A549 (cell line): Measurements from ENCODE around the gene HNRNPK. TPM values are rescaled to one million over a fixed set of nuclear protein-coding genes. Genes with fewer than 3 reads are reported as not detected.

Experiments used
- ATAC-seq, 2 experiments: fragments of 200-7000 bp in 1 of 2; fragments of >200 bp in 1 of 2; cut with Nextera tagmentation in 1 of 2; cut with Tn5 transposase in 1 of 2; 3 replicates each; pipeline versions ENCODE4 v1.8.0 to v1.9.1; 2018 to 2020; ENCODE audit warnings: mild to moderate bottlenecking in 1 of 2, moderate library complexity in 1 of 2
- CTCF ChIA-PET: fragments of 300-600 bp; sonication (Branson Sonifier 250); formaldehyde crosslinking; extraction: SDS; loops from one replicate; lab custom pipeline; 2021; ENCODE audit warnings: antibody characterized with exemption, inconsistent platforms; lab: Yijun Ruan, JAX
- POLR2A ChIA-PET: fragments of 350-600 bp; formaldehyde crosslinking; extraction: SDS; loops from one replicate; lab custom pipeline; 2021; ENCODE audit warnings: antibody characterized with exemption, inconsistent platforms; lab: Yijun Ruan, JAX
- DNase-seq, 2 experiments: peaks; one replicate each; pipeline versions ENCODE4 v3.0.0 to v3.0.0-alpha.2; 2011 to 2016; ENCODE audit warnings: low read depth in 1 of 2, low spot score in 1 of 2
- FAIRE-seq: peaks from 2 replicates; lab custom pipeline; 2011; peaks lifted over from hg19 to GRCh38; lab: Jason Lieb, UNC
- H3K27ac ChIP-seq, 2 experiments: fragments of >200 bp; sonication (Bioruptor Twin); formaldehyde crosslinking; 3 replicates each; pipeline ENCODE4 v1.5.1; 2016 to 2017
- H3K4me1 ChIP-seq: fragments of >200 bp; sonication (Bioruptor Twin); formaldehyde crosslinking; 3 replicates; pipeline ENCODE4 v1.6.1; 2016
- H3K4me2 ChIP-seq: fragments of >200 bp; sonication (Bioruptor Twin); formaldehyde crosslinking; 3 replicates; pipeline ENCODE4 v1.6.1; 2016
- H3K4me3 ChIP-seq: fragments of >200 bp; sonication (Bioruptor Twin); formaldehyde crosslinking; 3 replicates; pipeline ENCODE4 v1.5.1; 2016
- H3K9me3 ChIP-seq: fragments of >200 bp; sonication (Bioruptor Twin); formaldehyde crosslinking; 3 replicates; pipeline ENCODE4 v1.6.1; 2016
- BHLHE40 ChIP-seq: IDR thresholded peaks from 2 replicates; pipeline ENCODE4 v1.6.1; 2012; ENCODE audit warnings: low read depth, low read length, inconsistent platforms
- CEBPB ChIP-seq, 2 experiments: fragments of >200 bp in 1 of 2; sonication (Bioruptor Twin) in 1 of 2; formaldehyde crosslinking in 1 of 2; IDR thresholded peaks; 2 replicates each; pipeline ENCODE4 v1.6.1; 2012 to 2016
- CHD2 ChIP-seq: fragments of 150-350 bp; IDR thresholded peaks from 2 replicates; pipeline ENCODE4 v1.6.1; 2014; ENCODE audit warnings: low read length; ENCODE audit not compliant: partially characterized antibody
- CTCF ChIP-seq: fragments of >200 bp; sonication (Bioruptor Twin); formaldehyde crosslinking; IDR thresholded peaks from 3 replicates; pipeline ENCODE4 v1.5.1; 2016
- EHF ChIP-seq: fragments of 250-450 bp; sonication (Bioruptor Pico); IDR thresholded peaks from 2 replicates; pipeline ENCODE4 v1.5.0; 2020; ENCODE audit warnings: mild to moderate bottlenecking
- EP300 ChIP-seq, 2 experiments: fragments of >200 bp; sonication (Bioruptor Twin); formaldehyde crosslinking; IDR thresholded peaks; 2 replicates in 1 of 2; 3 replicates in 1 of 2; pipeline ENCODE4 v1.6.1; 2016 to 2017
- ESRRA ChIP-seq: fragments of 150-350 bp; IDR thresholded peaks from 2 replicates; pipeline ENCODE4 v1.6.1; 2014; ENCODE audit warnings: mild to moderate bottlenecking, low read length, borderline replicate concordance
- FOSL2 ChIP-seq, 2 experiments: fragments of 450-650 bp in 1 of 2; fragments of >200 bp in 1 of 2; sonication (Bioruptor Twin) in 1 of 2; formaldehyde crosslinking; IDR thresholded peaks; 2 replicates each; pipeline versions ENCODE4 v1.5.0 to v1.6.1; 2016 to 2020; ENCODE audit warnings: mild to moderate bottlenecking in 1 of 2, moderate library complexity in 1 of 2
- HDAC2 ChIP-seq: fragments of 200-600 bp; sonication (generic); IDR thresholded peaks from 2 replicates; pipeline ENCODE4 v1.6.1; 2016
- HES2 ChIP-seq: fragments of >200 bp; sonication (Bioruptor Twin); formaldehyde crosslinking; IDR thresholded peaks from 2 replicates; pipeline ENCODE4 v1.6.1; 2016
- HEYL ChIP-seq: fragments of 250-450 bp; sonication (Bioruptor Pico); IDR thresholded peaks from 2 replicates; pipeline ENCODE4 v1.8.0; 2021; ENCODE audit warnings: mild to moderate bottlenecking, moderate library complexity
- HMGXB4 ChIP-seq: fragments of 250-450 bp; sonication (Bioruptor Pico); IDR thresholded peaks from 2 replicates; pipeline ENCODE4 v1.5.0; 2021; ENCODE audit warnings: mild to moderate bottlenecking, moderate library complexity, borderline replicate concordance
- HOXA7 ChIP-seq: fragments of 250-450 bp; sonication (Bioruptor Pico); IDR thresholded peaks from 2 replicates; pipeline ENCODE4 v1.5.0; 2020; ENCODE audit warnings: mild to moderate bottlenecking, moderate library complexity
- JUNB ChIP-seq: fragments of >200 bp; sonication (Bioruptor Twin); formaldehyde crosslinking; IDR thresholded peaks from 2 replicates; pipeline ENCODE4 v1.6.1; 2016
- KDM5A ChIP-seq: fragments of 200-600 bp; sonication (generic); IDR thresholded peaks from 2 replicates; pipeline ENCODE4 v1.6.1; 2016; ENCODE audit warnings: antibody characterized with exemption, mild to moderate bottlenecking
- MAX ChIP-seq: IDR thresholded peaks from 2 replicates; pipeline ENCODE4 v1.6.1; 2012
- MAZ ChIP-seq: fragments of 150-350 bp; IDR thresholded peaks from 2 replicates; pipeline ENCODE4 v1.6.1; 2014; ENCODE audit warnings: antibody characterized with exemption, low read depth, low read length, borderline replicate concordance
- PBX3 ChIP-seq: IDR thresholded peaks from 2 replicates; pipeline ENCODE4 v1.6.1; 2012
- POLR2A ChIP-seq: IDR thresholded peaks from 2 replicates; pipeline ENCODE4 v1.6.1; 2012; ENCODE audit warnings: mild to moderate bottlenecking, low read length
- RCOR1 ChIP-seq: fragments of 150-350 bp; IDR thresholded peaks from 2 replicates; pipeline ENCODE4 v1.6.1; 2014; ENCODE audit warnings: antibody characterized with exemption, low read length, low read depth
- REST ChIP-seq: fragments of 200-600 bp; sonication (generic); IDR thresholded peaks from 2 replicates; pipeline ENCODE4 v1.6.1; 2016; ENCODE audit warnings: antibody characterized with exemption, mild to moderate bottlenecking, moderate library complexity
- RNF2 ChIP-seq: fragments of 200-600 bp; sonication (generic); IDR thresholded peaks from 2 replicates; pipeline ENCODE4 v1.6.1; 2016; ENCODE audit warnings: low read depth, mild to moderate bottlenecking, antibody characterized with exemption, moderate library complexity, borderline replicate concordance
- TP53 ChIP-seq: fragments of 250-450 bp; sonication (Bioruptor Pico); IDR thresholded peaks from 2 replicates; pipeline ENCODE4 v1.5.0; 2021; ENCODE audit warnings: mild to moderate bottlenecking, moderate library complexity
- WGBS: methylation state at CpG from one replicate; pipeline ENCODE4 v1.1.6; 2017; ENCODE audit errors: missing lambda C conversion rate; 5-methylcytosine and 5-hydroxymethylcytosine counted together
- polyA plus RNA-seq, 4 experiments: library from polyadenylated mRNA; depleted of rRNA in 3 of 4; stranded (reverse); fragments of >200 nt; fragmentation: RNase III in 1 of 4; extraction: RNeasy Plus Mini Kit Qiagen cat#74134 plus additional on column Dnase treatment in 1 of 4; gene quantifications; 2 replicates in 3 of 4; 3 replicates in 1 of 4; pipeline ENCODE4 v1.2.3, GENCODE V29; 2011 to 2017

The HNRNPK gene
- polyA plus RNA-seq, 2 of the 4 experiments (the other 2 are of a cell fraction): 682 to 699 TPM

GRCh38 chr9:84003246-84003645 is 23.2 kb upstream of the HNRNPK start:
- POLR2A ChIA-PET: no interaction called here
- Histone ChIP-seq H3K4me1 (no peaks in the 10 kb centered on the region), H3K9me3 (peaks cover 3% of the 10 kb centered on the region; the same call in 1 of the 3 replicates), H3K27ac (no peak overlapping the region), H3K4me3 (no peak overlapping the region), H3K4me2 (no peak overlapping the region)
- CTCF ChIA-PET: interaction anchor here (1.1 to 1.4 kb wide), 2 partner anchors 181 to 258 kb away, joined by 3 read pairs; no protein-coding TSS in a partner anchor
- WGBS: 90% methylated on average over 3 of the region's 3 CpGs
- ATAC-seq (no peak), FAIRE-seq (no peak), DNase-seq (no peak)
- TF ChIP-seq FOSL2 (IDR thresholded peaks at IDR 0.05): no peak
- TF ChIP-seq FOSL2 (CRISPR knock-in tag; IDR thresholded peaks at IDR 0.05): peak; percentile 50
- TF ChIP-seq EP300 (IDR thresholded peaks at IDR 0.05): no peak

GRCh38 chr9:84002344-84002743 is 22.3 kb upstream of the HNRNPK start:
- no peak overlapping the region for H3K4me3 ChIP-seq
- H3K27ac ChIP-seq: no peak overlapping the region
- TF ChIP-seq RCOR1 (no peak), CHD2 (no peak), EP300 (IDR thresholded peaks at IDR 0.05) (no peak), RNF2 (no peak), HEYL (no peak), HES2 (no peak), MAX (no peak), ESRRA (no peak), MAZ (no peak), JUNB (no peak), PBX3 (no peak), POLR2A (no peak)
- TF ChIP-seq, all 56 proteins: peak for 0
- Histone ChIP-seq H3K9me3 (peaks cover 1% of the 10 kb centered on the region; the same call in 1 of the 3 replicates), H3K4me1 (no peaks in the 10 kb centered on the region), H3K4me2 (no peak overlapping the region)
- ATAC-seq: no peak
- FAIRE-seq: no peak
- ChIA-PET CTCF (interaction anchor here (0.6 to 2.0 kb wide), 3 partner anchors 171 to 395 kb away, joined by 3 to 5 read pairs (median 3); no protein-coding TSS in a partner anchor), POLR2A (interaction anchor here (0.6 kb wide), 1 partner anchor 395 kb away, joined by 4 read pairs; no protein-coding TSS in a partner anchor)
- no peak for DNase-seq

GRCh38 chr9:84001621-84002020 is 21.6 kb upstream of the HNRNPK start:
- H3K4me3 ChIP-seq: no peak overlapping the region
- H3K4me2 ChIP-seq: no peak overlapping the region
- no peak for FAIRE-seq
- WGBS: 86% methylated on average over 2 of the region's 2 CpGs
- CTCF ChIA-PET: interaction anchor here (2.0 kb wide), 1 partner anchor 172 kb away, joined by 5 read pairs; no protein-coding TSS in a partner anchor
- H3K27ac ChIP-seq: no peak overlapping the region
- DNase-seq: no peak
- no peak for TF ChIP-seq HEYL
- TF ChIP-seq REST: no peak
- no peak for TF ChIP-seq CEBPB (IDR thresholded peaks at IDR 0.05)
- TF ChIP-seq TP53 (CRISPR knock-in tag): no peak
- TF ChIP-seq HOXA7: no peak
- TF ChIP-seq HDAC2: no peak
- no peak for TF ChIP-seq JUNB
- no peak for TF ChIP-seq CTCF
- TF ChIP-seq BHLHE40: no peak
- TF ChIP-seq HMGXB4 (CRISPR knock-in tag): no peak
- no peak for TF ChIP-seq KDM5A
- TF ChIP-seq ESRRA: no peak
- no peak for TF ChIP-seq RNF2
- no peak for TF ChIP-seq EHF
- TF ChIP-seq POLR2A: no peak
- TF ChIP-seq, all 56 proteins: peak for 0
- H3K4me1 ChIP-seq: no peaks in the 10 kb centered on the region
- POLR2A ChIA-PET: no interaction called here
- ATAC-seq: no peak
- no peaks in the 10 kb centered on the region for H3K9me3 ChIP-seq
